GM12892 (cell line): Measurements from ENCODE around the gene KAT6B.

Source experiments
- DNase-seq: peaks from one replicate; pipeline ENCODE4 v3.0.0; 2011; ENCODE audit not compliant: insufficient read length
- FAIRE-seq: peaks from 2 replicates; lab custom pipeline; 2011; peaks lifted over from hg19 to GRCh38; lab: Jason Lieb, UNC
- POLR2A ChIP-seq: IDR thresholded peaks from 2 replicates; pipeline ENCODE4 v1.6.1; 2011; ENCODE audit warnings: low read depth, low read length, control low read depth
- POLR2AphosphoS5 ChIP-seq: IDR thresholded peaks from 2 replicates; pipeline ENCODE4 v1.6.1; 2011; ENCODE audit warnings: low read depth, low read length, control low read depth
- TAF1 ChIP-seq: IDR thresholded peaks from 2 replicates; pipeline ENCODE4 v1.6.1; 2011; ENCODE audit warnings: low read depth, mild to moderate bottlenecking, control low read depth, low read length, borderline replicate concordance

The KAT6B gene

DNA sequence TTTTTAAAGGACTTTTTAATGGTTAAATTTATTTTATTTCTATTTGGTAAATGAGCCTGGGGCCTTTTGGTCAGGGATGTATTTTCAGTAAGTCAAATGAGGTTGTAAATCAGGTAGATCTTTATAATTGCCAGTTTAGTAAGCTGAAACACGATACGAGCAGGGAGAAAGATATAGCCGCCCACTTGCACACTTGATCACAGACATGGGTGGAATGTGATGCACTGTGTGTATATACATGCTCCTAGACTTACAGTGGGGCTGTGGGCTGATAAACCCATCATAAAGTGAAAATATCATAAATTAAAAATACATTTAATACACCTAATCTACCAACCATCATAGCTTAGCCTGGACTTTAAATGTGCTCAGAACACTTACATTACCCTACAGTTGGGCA is 165.7 kb downstream of the KAT6B start:
- TF ChIP-seq TAF1 (no peak), POLR2AphosphoS5 (no peak), POLR2A (no peak)
- FAIRE-seq (no peak), DNase-seq (no peak)

DNA sequence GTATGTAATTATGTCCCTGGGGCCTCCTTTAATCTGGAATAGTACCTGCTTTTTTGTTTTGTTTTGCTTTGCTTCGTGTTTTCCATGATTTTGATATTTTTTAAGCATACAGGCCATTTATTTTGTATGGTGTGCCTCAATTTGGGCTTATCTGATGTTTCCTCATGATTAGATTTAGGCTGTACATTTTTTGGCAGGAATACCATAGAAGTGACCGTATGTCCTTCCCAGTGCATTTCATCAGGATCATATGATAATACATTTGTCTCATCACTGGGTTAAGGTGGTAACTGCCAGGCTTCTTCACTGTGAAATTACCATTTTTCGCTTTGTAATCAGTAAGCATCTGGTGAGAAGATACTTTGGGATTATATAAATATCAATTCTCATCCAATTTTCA is 167.2 kb downstream of the KAT6B start:
- FAIRE-seq (no peak), DNase-seq (no peak)
- TF ChIP-seq POLR2AphosphoS5 (no peak), TAF1 (no peak), POLR2A (no peak)

DNA sequence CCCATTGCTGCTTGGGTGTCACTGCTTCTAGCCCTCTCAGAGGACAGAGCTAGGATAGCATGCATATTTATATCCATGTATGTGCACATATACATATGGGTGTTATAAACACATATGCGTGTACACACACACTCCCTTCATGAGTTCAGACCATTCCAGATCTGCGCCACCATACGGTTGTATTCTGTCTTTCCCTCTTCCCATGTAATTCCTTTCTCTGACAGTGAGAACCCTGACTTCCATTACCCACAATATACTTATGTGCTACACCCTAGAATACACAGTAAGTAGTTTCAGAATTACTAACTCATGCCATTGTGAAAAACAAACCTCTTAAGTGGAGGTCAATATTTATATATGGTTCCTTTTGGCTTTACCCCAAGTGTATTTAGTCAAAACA is 168.5 kb downstream of the KAT6B start:
- DNase-seq, result no peak
- FAIRE-seq, result peak; percentile 87
- TF ChIP-seq POLR2AphosphoS5 (no peak), TAF1 (no peak), POLR2A (no peak)

GRCh38 chr10:74995806-74996205 is 169.4 kb downstream of the KAT6B start:
- FAIRE-seq (peak; percentile 30), DNase-seq (no peak)
- TF ChIP-seq POLR2A (no peak), POLR2AphosphoS5 (no peak), TAF1 (no peak)

DNA sequence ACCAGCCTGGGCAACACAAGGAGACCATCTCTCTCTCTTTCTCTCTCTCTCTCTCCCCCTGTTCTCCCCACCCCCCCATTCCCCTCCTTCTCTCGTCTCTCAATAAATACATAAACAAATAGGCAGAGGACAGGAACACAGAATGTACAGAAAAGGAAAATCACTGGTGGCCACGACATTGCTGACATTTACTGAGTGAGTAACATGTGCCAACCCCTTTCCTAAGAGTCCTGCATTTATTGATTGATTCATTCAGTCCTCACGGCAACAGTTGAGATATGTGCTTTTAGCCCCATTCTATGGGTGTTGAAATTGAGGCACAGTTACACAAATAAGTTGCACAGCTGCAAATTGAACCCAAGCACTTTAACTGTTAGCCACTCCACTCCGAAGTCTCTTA is 170.8 kb downstream of the KAT6B start:
- no peak for DNase-seq
- TF ChIP-seq TAF1, result no peak
- TF ChIP-seq POLR2AphosphoS5, result no peak
- no peak for TF ChIP-seq POLR2A
- FAIRE-seq, result no peak

DNA sequence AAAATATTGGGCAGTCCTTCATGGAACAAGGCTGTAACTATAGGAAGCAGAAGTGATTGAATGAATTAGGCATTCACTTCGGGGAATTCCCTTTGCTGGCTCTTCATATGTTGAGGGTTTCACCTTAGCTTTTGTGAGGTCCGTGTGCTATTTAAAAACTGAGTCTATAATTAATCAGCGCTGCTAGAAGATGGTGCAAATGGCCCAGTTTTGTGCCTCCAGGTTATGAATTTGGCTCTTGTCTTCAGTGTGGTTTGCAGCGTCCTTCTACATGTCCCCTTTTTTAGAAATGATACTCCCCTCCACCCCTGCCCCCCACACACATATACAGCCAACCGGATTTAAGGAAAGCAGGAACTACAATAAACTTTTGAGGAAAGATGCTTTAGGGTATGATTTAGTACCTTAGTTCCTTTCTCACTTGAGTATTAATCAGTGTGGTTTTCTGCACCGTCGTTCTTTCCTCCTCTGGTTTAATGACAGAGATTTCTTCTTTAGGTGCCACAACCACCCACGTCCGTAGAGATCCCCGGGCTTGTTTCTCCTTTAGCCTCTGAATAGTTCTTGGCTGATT is 174.4 kb downstream of the KAT6B start:
- peak; percentile 80 for FAIRE-seq
- no peak for DNase-seq
- TF ChIP-seq POLR2A (no peak), TAF1 (no peak), POLR2AphosphoS5 (no peak)

DNA sequence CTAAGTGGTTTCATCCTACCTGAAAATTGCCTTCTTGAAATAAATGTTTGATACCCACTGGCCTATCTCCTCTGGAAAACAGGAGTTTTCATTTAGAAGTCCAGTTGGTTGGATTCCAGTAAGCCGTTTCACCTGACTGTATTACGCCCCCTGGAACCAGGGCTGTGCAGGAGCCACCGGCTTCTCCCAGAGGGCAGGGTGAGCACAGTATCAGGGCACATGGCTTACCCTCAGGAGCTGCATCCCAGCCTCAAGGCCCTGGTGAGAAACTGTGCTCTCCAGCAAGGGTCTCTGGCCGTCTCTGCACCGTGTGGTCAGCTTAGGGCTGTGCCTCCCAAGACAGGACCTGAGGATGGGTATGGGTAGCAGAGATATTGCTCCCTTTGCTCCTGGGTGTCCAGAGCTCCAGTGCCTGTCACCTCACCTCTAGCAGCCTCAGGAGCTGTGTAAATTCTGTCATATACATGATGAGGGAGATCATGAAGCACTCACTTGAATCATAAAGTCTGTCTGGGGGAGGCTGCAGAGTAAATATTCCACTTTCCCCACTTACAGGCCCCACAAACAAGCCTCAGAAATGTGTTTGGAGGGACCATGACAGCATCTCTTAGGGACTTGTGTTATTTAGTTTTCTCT is 175.4 kb downstream of the KAT6B start:
- peak; percentile 30 for FAIRE-seq
- no peak for DNase-seq
- TF ChIP-seq POLR2A, result no peak
- no peak for TF ChIP-seq TAF1
- TF ChIP-seq POLR2AphosphoS5, result no peak

GRCh38 chr10:75002351-75002725 is 175.9 kb downstream of the KAT6B start:
- TF ChIP-seq POLR2AphosphoS5 (no peak), POLR2A (no peak), TAF1 (no peak)
- FAIRE-seq (no peak), DNase-seq (no peak)

DNA sequence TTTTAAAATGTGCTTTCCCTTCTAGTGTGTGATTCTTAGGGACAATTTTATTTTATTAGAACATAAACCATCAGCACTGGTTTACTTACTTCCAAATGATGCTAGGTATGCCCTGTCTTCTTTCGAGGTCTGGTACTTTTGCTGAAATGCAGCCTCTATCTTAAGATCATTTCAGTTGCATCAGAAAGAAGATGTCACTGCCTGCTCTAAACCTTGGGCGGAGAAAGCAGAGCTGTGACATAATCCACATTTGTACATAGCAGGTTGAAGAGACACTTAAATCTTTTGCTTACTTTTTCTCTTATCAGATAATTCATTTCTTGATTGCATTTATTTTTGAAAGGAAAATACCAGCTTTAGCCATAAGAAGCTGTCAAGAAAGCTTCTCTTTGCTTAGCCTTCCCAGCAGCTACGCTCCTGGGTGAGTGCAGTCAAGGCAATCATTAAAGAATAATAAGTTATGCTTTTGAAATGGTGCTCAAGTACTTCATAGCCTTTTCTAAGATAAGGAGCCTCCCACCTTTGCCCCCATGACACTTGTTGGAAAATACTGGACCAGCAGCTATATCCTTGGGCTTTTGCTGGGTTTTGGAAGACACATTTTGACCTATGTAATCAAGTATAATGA is 176.7 kb downstream of the KAT6B start:
- FAIRE-seq, result no peak
- TF ChIP-seq POLR2A, result no peak
- no peak for TF ChIP-seq TAF1
- TF ChIP-seq POLR2AphosphoS5, result no peak
- no peak for DNase-seq

- no peak for FAIRE-seq
- TF ChIP-seq POLR2AphosphoS5 (no peak), TAF1 (no peak), POLR2A (no peak)
- no peak for DNase-seq
Observed at GRCh38 chr10:75003891-75004290, 177.5 kb downstream of the KAT6B start.

GRCh38 chr10:75007646-75008045 is 181.2 kb downstream of the KAT6B start:
- DNase-seq, result no peak
- TF ChIP-seq TAF1 (no peak), POLR2A (no peak), POLR2AphosphoS5 (no peak)
- FAIRE-seq, result no peak

DNA sequence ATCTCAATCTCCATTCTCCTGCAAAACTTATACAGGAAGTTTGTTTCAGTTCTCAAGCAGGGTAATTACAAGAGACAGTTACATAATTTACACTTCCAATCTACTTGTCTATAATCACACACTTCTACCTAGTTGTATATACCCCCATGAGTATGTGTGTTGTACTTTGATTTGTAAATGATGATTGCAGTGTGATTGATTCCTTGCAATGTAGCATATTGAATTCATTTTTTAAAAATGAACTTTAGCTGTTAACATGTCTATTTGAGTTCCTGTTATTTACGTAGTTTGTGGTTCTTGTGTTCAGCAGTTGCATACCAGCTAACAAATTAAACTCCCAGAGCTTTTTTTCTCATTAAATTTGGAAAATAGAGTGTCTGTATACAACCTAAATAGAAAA is 182.6 kb downstream of the KAT6B start:
- no peak for TF ChIP-seq POLR2AphosphoS5
- TF ChIP-seq TAF1, result no peak
- TF ChIP-seq POLR2A, result no peak
- DNase-seq, result no peak
- FAIRE-seq, result no peak
